OCI-LY7 (cell line): ENCODE measurements around the gene GSG1L.

Experiments used
- CTCF ChIP-seq: fragments of 200-600 bp; sonication (generic); conservative IDR thresholded peaks from 2 replicates; pipeline ENCODE4 v1.5.1; 2014; ENCODE audit warnings: mild to moderate bottlenecking, antibody characterized with exemption, low read length, moderate library complexity, mixed read lengths
- EZH2phosphoT487 ChIP-seq: fragments of 200-600 bp; sonication (generic); IDR thresholded peaks from 2 replicates; pipeline ENCODE4 v1.6.1; 2018; ENCODE audit warnings: low read depth, borderline replicate concordance, mild to moderate bottlenecking, mixed run types, antibody characterized with exemption, low read length, moderate library complexity, mixed read lengths

GRCh38 chr16:27851586-27851985 lies 211.9 kb downstream of the GSG1L start:
- TF ChIP-seq CTCF (no peak), EZH2phosphoT487 (no peak)
